ENCODE measurements around the gene TMEM87A.
"Not testable (repeated sequence)": the region's sequence is repeated elsewhere in the genome, so short reads cannot be mapped to it uniquely, and the experiment has no call there.

TMEM87A gene

GRCh38 chr15:42232606-42233005, 40.6 kb downstream of the TMEM87A start:
- H3K36me3 ChIP-seq (ENCODE audit: control insufficient read depth in 2 of 2, insufficient read depth in 2 of 2, low read length in 2 of 2) = peaks cover 51 to 61% of the 10 kb centered on the region in 2 donors
- no peak overlapping the region for H3K4me3 ChIP-seq (ENCODE audit: low read length in 2 of 2)
- no peak overlapping the region for H3K27ac ChIP-seq (ENCODE audit: low read depth in 2 of 2, low read length in 2 of 2)
- H3K27me3 ChIP-seq (ENCODE audit: control insufficient read depth in 2 of 2, insufficient read depth in 2 of 2, low read length in 2 of 2) = no peaks in the 10 kb centered on the region
- no peak overlapping the region for H3K9ac ChIP-seq (ENCODE audit: low read depth in 1 of 2, low read length in 2 of 2)
- H3K9me3 ChIP-seq (ENCODE audit: control insufficient read depth in 2 of 2, low read length in 2 of 2) = no peaks in the 10 kb centered on the region
- peaks cover 0 to 4% of the 10 kb centered on the region in 2 donors for H3K4me1 ChIP-seq (ENCODE audit: control insufficient read depth in 2 of 2, insufficient read depth in 2 of 2, low read length in 2 of 2)

- H3K36me3 ChIP-seq (ENCODE audit: control insufficient read depth in 2 of 2, insufficient read depth in 2 of 2, low read length in 2 of 2) = peaks cover 52 to 63% of the 10 kb centered on the region in 2 donors
- H3K4me1 ChIP-seq (ENCODE audit: control insufficient read depth in 2 of 2, insufficient read depth in 2 of 2, low read length in 2 of 2) = peaks cover 0 to 4% of the 10 kb centered on the region in 2 donors
- H3K27ac ChIP-seq (ENCODE audit: low read depth in 2 of 2, low read length in 2 of 2) = no peak overlapping the region
- no peaks in the 10 kb centered on the region for H3K27me3 ChIP-seq (ENCODE audit: control insufficient read depth in 2 of 2, insufficient read depth in 2 of 2, low read length in 2 of 2)
- no peaks in the 10 kb centered on the region for H3K9me3 ChIP-seq (ENCODE audit: control insufficient read depth in 2 of 2, low read length in 2 of 2)
- H3K9ac ChIP-seq (ENCODE audit: low read depth in 1 of 2, low read length in 2 of 2) = no peak overlapping the region
- H3K4me3 ChIP-seq (ENCODE audit: low read length in 2 of 2) = no peak overlapping the region
These were observed 42.1 kb downstream of the TMEM87A start for GRCh38 chr15:42231088-42231487.

GRCh38 chr15:42228981-42229380, 44.3 kb downstream of the TMEM87A start:
- peaks cover 57 to 67% of the 10 kb centered on the region in 2 donors for H3K36me3 ChIP-seq (ENCODE audit: control insufficient read depth in 2 of 2, insufficient read depth in 2 of 2, low read length in 2 of 2)
- H3K4me3 ChIP-seq (ENCODE audit: low read length in 2 of 2); H3K9me3 ChIP-seq (ENCODE audit: control insufficient read depth in 2 of 2, low read length in 2 of 2); H3K9ac ChIP-seq (ENCODE audit: low read depth in 1 of 2, low read length in 2 of 2); H3K27me3 ChIP-seq (ENCODE audit: control insufficient read depth in 2 of 2, insufficient read depth in 2 of 2, low read length in 2 of 2); H3K27ac ChIP-seq (ENCODE audit: low read depth in 2 of 2, low read length in 2 of 2); H3K4me1 ChIP-seq (ENCODE audit: control insufficient read depth in 2 of 2, insufficient read depth in 2 of 2, low read length in 2 of 2): not testable (repeated sequence)

GRCh38 chr15:42228036-42228435, 45.2 kb downstream of the TMEM87A start:
- peaks cover 63 to 69% of the 10 kb centered on the region in 2 donors for H3K36me3 ChIP-seq (ENCODE audit: control insufficient read depth in 2 of 2, insufficient read depth in 2 of 2, low read length in 2 of 2)

GRCh38 chr15:42226648-42227047, 46.6 kb downstream of the TMEM87A start:
- H3K36me3 ChIP-seq (ENCODE audit: control insufficient read depth in 2 of 2, insufficient read depth in 2 of 2, low read length in 2 of 2) = peaks cover 63 to 70% of the 10 kb centered on the region in 2 donors
- no peak overlapping the region for H3K27ac ChIP-seq (ENCODE audit: low read depth in 2 of 2, low read length in 2 of 2)
- H3K9me3 ChIP-seq (ENCODE audit: control insufficient read depth in 2 of 2, low read length in 2 of 2) = no peaks in the 10 kb centered on the region
- H3K9ac ChIP-seq (ENCODE audit: low read depth in 1 of 2, low read length in 2 of 2) = no peak overlapping the region
- H3K4me1 ChIP-seq (ENCODE audit: control insufficient read depth in 2 of 2, insufficient read depth in 2 of 2, low read length in 2 of 2) = peaks cover 0 to 4% of the 10 kb centered on the region in 2 donors
- no peak overlapping the region for H3K4me3 ChIP-seq (ENCODE audit: low read length in 2 of 2)
- no peaks in the 10 kb centered on the region for H3K27me3 ChIP-seq (ENCODE audit: control insufficient read depth in 2 of 2, insufficient read depth in 2 of 2, low read length in 2 of 2)

More at GRCh38 chr15:42228036-42228435, 45.2 kb downstream of the TMEM87A start:
- H3K4me3 ChIP-seq (ENCODE audit: low read length in 2 of 2) = no peak overlapping the region
- no peaks in the 10 kb centered on the region for H3K9me3 ChIP-seq (ENCODE audit: control insufficient read depth in 2 of 2, low read length in 2 of 2)
- peaks cover 0 to 4% of the 10 kb centered on the region in 2 donors for H3K4me1 ChIP-seq (ENCODE audit: control insufficient read depth in 2 of 2, insufficient read depth in 2 of 2, low read length in 2 of 2)
- H3K9ac ChIP-seq (ENCODE audit: low read depth in 1 of 2, low read length in 2 of 2) = no peak overlapping the region
- H3K27me3 ChIP-seq (ENCODE audit: control insufficient read depth in 2 of 2, insufficient read depth in 2 of 2, low read length in 2 of 2) = no peaks in the 10 kb centered on the region
- no peak overlapping the region for H3K27ac ChIP-seq (ENCODE audit: low read depth in 2 of 2, low read length in 2 of 2)

- Histone ChIP-seq H3K27ac (ENCODE audit: low read depth in 2 of 2, low read length in 2 of 2) (no peak overlapping the region), H3K9ac (ENCODE audit: low read depth in 1 of 2, low read length in 2 of 2) (no peak overlapping the region), H3K4me1 (ENCODE audit: control insufficient read depth in 2 of 2, insufficient read depth in 2 of 2, low read length in 2 of 2) (no peaks in the 10 kb centered on the region), H3K27me3 (ENCODE audit: control insufficient read depth in 2 of 2, insufficient read depth in 2 of 2, low read length in 2 of 2) (no peaks in the 10 kb centered on the region), H3K4me3 (ENCODE audit: low read length in 2 of 2) (no peak overlapping the region), H3K36me3 (ENCODE audit: control insufficient read depth in 2 of 2, insufficient read depth in 2 of 2, low read length in 2 of 2) (peaks cover 67 to 69% of the 10 kb centered on the region in 2 donors), H3K9me3 (ENCODE audit: control insufficient read depth in 2 of 2, low read length in 2 of 2) (no peaks in the 10 kb centered on the region)
These were observed 53.0 kb downstream of the TMEM87A start for GRCh38 chr15:42220216-42220615.

GRCh38 chr15:42218953-42219592, 54.2 kb downstream of the TMEM87A start:
- Histone ChIP-seq H3K4me3 (ENCODE audit: low read length in 2 of 2) (no peak overlapping the region), H3K4me1 (ENCODE audit: control insufficient read depth in 2 of 2, insufficient read depth in 2 of 2, low read length in 2 of 2) (no peaks in the 10 kb centered on the region), H3K9me3 (ENCODE audit: control insufficient read depth in 2 of 2, low read length in 2 of 2) (no peaks in the 10 kb centered on the region), H3K27me3 (ENCODE audit: control insufficient read depth in 2 of 2, insufficient read depth in 2 of 2, low read length in 2 of 2) (no peaks in the 10 kb centered on the region), H3K9ac (ENCODE audit: low read depth in 1 of 2, low read length in 2 of 2) (no peak overlapping the region), H3K36me3 (ENCODE audit: control insufficient read depth in 2 of 2, insufficient read depth in 2 of 2, low read length in 2 of 2) (peaks cover 63 to 65% of the 10 kb centered on the region in 2 donors), H3K27ac (ENCODE audit: low read depth in 2 of 2, low read length in 2 of 2) (no peak overlapping the region)

- H3K36me3 ChIP-seq (ENCODE audit: control insufficient read depth in 2 of 2, insufficient read depth in 2 of 2, low read length in 2 of 2) = peaks cover 58 to 67% of the 10 kb centered on the region in 2 donors
- H3K9ac ChIP-seq (ENCODE audit: low read depth in 1 of 2, low read length in 2 of 2) = no peak overlapping the region
- H3K27me3 ChIP-seq (ENCODE audit: control insufficient read depth in 2 of 2, insufficient read depth in 2 of 2, low read length in 2 of 2) = no peaks in the 10 kb centered on the region
- no peaks in the 10 kb centered on the region for H3K9me3 ChIP-seq (ENCODE audit: control insufficient read depth in 2 of 2, low read length in 2 of 2)
- no peak overlapping the region for H3K4me3 ChIP-seq (ENCODE audit: low read length in 2 of 2)
- no peaks in the 10 kb centered on the region for H3K4me1 ChIP-seq (ENCODE audit: control insufficient read depth in 2 of 2, insufficient read depth in 2 of 2, low read length in 2 of 2)
- no peak overlapping the region for H3K27ac ChIP-seq (ENCODE audit: low read depth in 2 of 2, low read length in 2 of 2)
These were observed 55.7 kb downstream of the TMEM87A start for GRCh38 chr15:42217568-42217967.

GRCh38 chr15:42215913-42216829, 57.1 kb downstream of the TMEM87A start:
- H3K4me1 ChIP-seq (ENCODE audit: control insufficient read depth in 2 of 2, insufficient read depth in 2 of 2, low read length in 2 of 2) = no peaks in the 10 kb centered on the region
- H3K9me3 ChIP-seq (ENCODE audit: control insufficient read depth in 2 of 2, low read length in 2 of 2) = no peaks in the 10 kb centered on the region
- H3K9ac ChIP-seq (ENCODE audit: low read depth in 1 of 2, low read length in 2 of 2) = no peak overlapping the region
- H3K27ac ChIP-seq (ENCODE audit: low read depth in 2 of 2, low read length in 2 of 2) = no peak overlapping the region
- H3K27me3 ChIP-seq (ENCODE audit: control insufficient read depth in 2 of 2, insufficient read depth in 2 of 2, low read length in 2 of 2) = no peaks in the 10 kb centered on the region
- H3K4me3 ChIP-seq (ENCODE audit: low read length in 2 of 2) = no peak overlapping the region
- peaks cover 64 to 72% of the 10 kb centered on the region in 2 donors for H3K36me3 ChIP-seq (ENCODE audit: control insufficient read depth in 2 of 2, insufficient read depth in 2 of 2, low read length in 2 of 2)

- H3K9ac ChIP-seq (ENCODE audit: low read depth in 1 of 2, low read length in 2 of 2) = no peak overlapping the region
- no peak overlapping the region for H3K4me3 ChIP-seq (ENCODE audit: low read length in 2 of 2)
- H3K27me3 ChIP-seq (ENCODE audit: control insufficient read depth in 2 of 2, insufficient read depth in 2 of 2, low read length in 2 of 2) = no peaks in the 10 kb centered on the region
- H3K27ac ChIP-seq (ENCODE audit: low read depth in 2 of 2, low read length in 2 of 2) = no peak overlapping the region
- peaks cover 68 to 69% of the 10 kb centered on the region in 2 donors for H3K36me3 ChIP-seq (ENCODE audit: control insufficient read depth in 2 of 2, insufficient read depth in 2 of 2, low read length in 2 of 2)
- H3K9me3 ChIP-seq (ENCODE audit: control insufficient read depth in 2 of 2, low read length in 2 of 2) = no peaks in the 10 kb centered on the region
- H3K4me1 ChIP-seq (ENCODE audit: control insufficient read depth in 2 of 2, insufficient read depth in 2 of 2, low read length in 2 of 2) = no peaks in the 10 kb centered on the region
These were observed 58.6 kb downstream of the TMEM87A start for GRCh38 chr15:42214600-42214999.
